DOHH2 (cell line): ENCODE measurements around the gene LTB4R.

Experiments
- CTCF ChIP-seq: fragments of 200-600 bp; sonication (generic); IDR thresholded peaks from one replicate; pipeline ENCODE4 v1.5.1; 2014; ENCODE audit warnings: antibody characterized with exemption, mild to moderate bottlenecking, low read depth, low read length; ENCODE audit not compliant: poor library complexity, severe bottlenecking
- EZH2phosphoT487 ChIP-seq: fragments of 200-600 bp; sonication (generic); IDR thresholded peaks from 2 replicates; pipeline ENCODE4 v1.6.1; 2017; ENCODE audit warnings: borderline replicate concordance, mild to moderate bottlenecking, antibody characterized with exemption, low read length, moderate library complexity, mixed read lengths

GRCh38 chr14:24310646-24311604 is at the start of gene LTB4R:
- no peak for TF ChIP-seq CTCF
- TF ChIP-seq EZH2phosphoT487 = no peak
